ENCODE measurements around the gene LNX2.

GRCh38 chr13:27587095-27587746 is 33.1 kb downstream of the LNX2 start:
- TF ChIP-seq CTCF (IDR thresholded peaks at IDR 0.05) (no peak), POLR2A (IDR thresholded peaks at IDR 0.05) (no peak)
